ENCODE measurements around the gene KCNC2. TPM values are rescaled to one million over a fixed set of nuclear protein-coding genes. Genes with fewer than 3 reads are reported as not detected.

The KCNC2 gene
- total RNA-seq, 1 donor: 0.43 TPM

GRCh38 chr12:75172611-75173010, 37.0 kb downstream of the KCNC2 start:
- no peak overlapping the region for H3K4me3 ChIP-seq (ENCODE audit: low read depth, low read length)
- no peak for DNase-seq (ENCODE audit: low read depth)
- no peak for TF ChIP-seq CTCF (IDR thresholded peaks at IDR 0.05; ENCODE audit: insufficient read depth, low read depth, low read length)

GRCh38 chr12:75170640-75171185, 38.9 kb downstream of the KCNC2 start:
- no peak for TF ChIP-seq CTCF (IDR thresholded peaks at IDR 0.05; ENCODE audit: insufficient read depth, low read depth, low read length)
- DNase-seq (ENCODE audit: low read depth): no peak

GRCh38 chr12:75162845-75163244, 46.8 kb downstream of the KCNC2 start:
- no peak for TF ChIP-seq CTCF (IDR thresholded peaks at IDR 0.05; ENCODE audit: insufficient read depth, low read depth, low read length)
- H3K4me3 ChIP-seq (ENCODE audit: low read depth, low read length): no peak overlapping the region
- DNase-seq (ENCODE audit: low read depth): no peak

More at GRCh38 chr12:75170640-75171185, 38.9 kb downstream of the KCNC2 start:
- no peak overlapping the region for H3K4me3 ChIP-seq (ENCODE audit: low read depth, low read length)

- no peak overlapping the region for H3K4me3 ChIP-seq (ENCODE audit: low read depth, low read length)
- no peak for TF ChIP-seq CTCF (IDR thresholded peaks at IDR 0.05; ENCODE audit: insufficient read depth, low read depth, low read length)
- DNase-seq (ENCODE audit: low read depth): no peak
These were observed 48.2 kb downstream of the KCNC2 start for GRCh38 chr12:75161488-75161887.

GRCh38 chr12:75157385-75157784, 52.3 kb downstream of the KCNC2 start:
- no peak for TF ChIP-seq CTCF (IDR thresholded peaks at IDR 0.05; ENCODE audit: insufficient read depth, low read depth, low read length)
- no peak overlapping the region for H3K4me3 ChIP-seq (ENCODE audit: low read depth, low read length)
- no peak for DNase-seq (ENCODE audit: low read depth)

GRCh38 chr12:75155962-75156361, 53.7 kb downstream of the KCNC2 start:
- no peak for TF ChIP-seq CTCF (IDR thresholded peaks at IDR 0.05; ENCODE audit: insufficient read depth, low read depth, low read length)
- H3K4me3 ChIP-seq (ENCODE audit: low read depth, low read length): no peak overlapping the region
- no peak for DNase-seq (ENCODE audit: low read depth)

- DNase-seq (ENCODE audit: low read depth): no peak
- TF ChIP-seq CTCF (IDR thresholded peaks at IDR 0.05; ENCODE audit: insufficient read depth, low read depth, low read length): no peak
- H3K4me3 ChIP-seq (ENCODE audit: low read depth, low read length): no peak overlapping the region
These were observed 55.3 kb downstream of the KCNC2 start for GRCh38 chr12:75154388-75154787.
